Bronchial epithelial cell (primary cell): Measurements from ENCODE around the gene C19orf53. TPM values are rescaled to one million over a fixed set of nuclear protein-coding genes. Genes with fewer than 3 reads are reported as not detected.
"Not testable (repeated sequence)": the region's sequence is repeated elsewhere in the genome, so short reads cannot be mapped to it uniquely, and the experiment has no call there.

Experiments
- DNase-seq: peaks from one replicate; pipeline ENCODE4 v3.0.0-alpha.2; 2010; ENCODE audit warnings: low read depth
- FAIRE-seq: peaks from 2 replicates; lab custom pipeline; 2011; peaks lifted over from hg19 to GRCh38; lab: Jason Lieb, UNC
- H3K27me3 ChIP-seq: 2 replicates; pipeline ENCODE4 v1.5.1; 2011; ENCODE audit warnings: low read length; ENCODE audit not compliant: control insufficient read depth, insufficient read depth
- H3K36me3 ChIP-seq: 2 replicates; pipeline ENCODE4 v1.5.1; 2011; ENCODE audit warnings: low read length; ENCODE audit not compliant: control insufficient read depth, insufficient read depth
- H3K4me3 ChIP-seq: 2 replicates; pipeline ENCODE4 v1.5.1; 2011; ENCODE audit warnings: mild to moderate bottlenecking, low read depth, low read length, control low read depth
- total RNA-seq: library from RNA; depleted of rRNA; stranded (reverse); fragments of >200 nt; gene quantifications from 2 replicates; pipeline ENCODE4 v1.2.1, GENCODE V29; 2014
- TF ChIP-seq, protein P1 (sequence below): IDR thresholded peaks from 2 replicates; pipeline ENCODE4 v1.5.1; 2011; ENCODE audit warnings: mild to moderate bottlenecking, moderate library complexity, low read length, control low read depth, inconsistent platforms; ENCODE audit not compliant: insufficient read depth, severe bottlenecking

C19orf53 gene
- total RNA-seq, 1 donor from 2014 or later, result 55.5 TPM

DNA sequence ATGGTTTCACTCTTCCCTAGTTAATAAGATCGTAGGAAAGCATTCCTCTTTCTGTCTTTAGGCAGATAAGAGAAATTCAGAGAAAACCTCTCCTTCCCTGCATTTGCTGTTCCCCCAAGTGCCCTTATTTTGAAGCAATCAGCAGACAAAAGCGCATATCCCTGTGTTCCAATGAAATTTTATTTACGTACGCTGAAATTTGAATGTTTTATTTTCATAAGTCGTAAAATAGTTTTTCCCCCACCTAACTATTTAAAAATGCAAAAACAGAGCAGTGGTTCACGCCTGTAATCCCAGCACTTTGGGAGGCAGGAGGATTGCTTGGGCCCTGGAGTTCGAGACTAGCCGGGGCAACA, 27.2 kb upstream of the C19orf53 start:
- DNase-seq, result no peak
- peak overlapping the region; percentile 83 for H3K4me3 ChIP-seq
- TF ChIP-seq, protein P1, sequence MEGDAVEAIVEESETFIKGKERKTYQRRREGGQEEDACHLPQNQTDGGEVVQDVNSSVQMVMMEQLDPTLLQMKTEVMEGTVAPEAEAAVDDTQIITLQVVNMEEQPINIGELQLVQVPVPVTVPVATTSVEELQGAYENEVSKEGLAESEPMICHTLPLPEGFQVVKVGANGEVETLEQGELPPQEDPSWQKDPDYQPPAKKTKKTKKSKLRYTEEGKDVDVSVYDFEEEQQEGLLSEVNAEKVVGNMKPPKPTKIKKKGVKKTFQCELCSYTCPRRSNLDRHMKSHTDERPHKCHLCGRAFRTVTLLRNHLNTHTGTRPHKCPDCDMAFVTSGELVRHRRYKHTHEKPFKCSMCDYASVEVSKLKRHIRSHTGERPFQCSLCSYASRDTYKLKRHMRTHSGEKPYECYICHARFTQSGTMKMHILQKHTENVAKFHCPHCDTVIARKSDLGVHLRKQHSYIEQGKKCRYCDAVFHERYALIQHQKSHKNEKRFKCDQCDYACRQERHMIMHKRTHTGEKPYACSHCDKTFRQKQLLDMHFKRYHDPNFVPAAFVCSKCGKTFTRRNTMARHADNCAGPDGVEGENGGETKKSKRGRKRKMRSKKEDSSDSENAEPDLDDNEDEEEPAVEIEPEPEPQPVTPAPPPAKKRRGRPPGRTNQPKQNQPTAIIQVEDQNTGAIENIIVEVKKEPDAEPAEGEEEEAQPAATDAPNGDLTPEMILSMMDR, result no peak
- H3K27me3 ChIP-seq, result no peaks in the 10 kb centered on the region
- peaks cover 2% of the 10 kb centered on the region for H3K36me3 ChIP-seq
- FAIRE-seq, result no peak

DNA sequence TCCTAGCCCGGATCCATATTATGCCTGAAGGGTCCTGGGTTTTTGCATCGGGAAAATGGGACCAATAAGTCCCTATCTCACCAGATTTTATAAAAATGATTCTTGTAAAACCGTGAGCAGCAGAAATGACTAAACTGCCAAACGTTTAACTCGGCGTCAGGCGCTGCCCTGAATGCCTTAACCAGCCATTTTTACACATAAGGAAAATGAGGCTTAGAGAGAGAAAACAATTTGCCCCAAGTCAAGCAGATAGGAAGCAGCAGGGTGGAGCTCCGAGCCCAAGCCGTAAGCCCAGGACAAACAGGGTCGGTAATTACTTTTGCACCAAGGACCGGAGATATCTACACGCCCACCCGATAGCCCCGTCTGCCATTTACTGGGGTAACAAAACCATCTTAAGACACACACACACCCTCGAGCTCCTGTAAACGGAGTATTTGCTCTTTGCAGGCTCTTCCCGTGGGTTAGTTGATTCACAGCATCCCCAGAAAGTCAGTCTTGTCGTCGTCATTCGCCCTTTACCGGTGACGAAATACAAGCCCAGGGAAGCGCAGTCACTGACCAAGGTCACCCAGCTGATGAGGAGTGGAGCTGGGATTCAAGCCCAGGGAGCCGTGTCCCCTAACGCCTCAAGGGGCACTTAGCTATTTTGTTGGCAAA, 26.0 kb upstream of the C19orf53 start:
- no peak for FAIRE-seq
- TF ChIP-seq, protein P1, result no peak
- H3K27me3 ChIP-seq, result no peaks in the 10 kb centered on the region
- H3K36me3 ChIP-seq, result peaks cover 2% of the 10 kb centered on the region
- peak; percentile 37 for DNase-seq
- peak overlapping the region; percentile 83 for H3K4me3 ChIP-seq

DNA sequence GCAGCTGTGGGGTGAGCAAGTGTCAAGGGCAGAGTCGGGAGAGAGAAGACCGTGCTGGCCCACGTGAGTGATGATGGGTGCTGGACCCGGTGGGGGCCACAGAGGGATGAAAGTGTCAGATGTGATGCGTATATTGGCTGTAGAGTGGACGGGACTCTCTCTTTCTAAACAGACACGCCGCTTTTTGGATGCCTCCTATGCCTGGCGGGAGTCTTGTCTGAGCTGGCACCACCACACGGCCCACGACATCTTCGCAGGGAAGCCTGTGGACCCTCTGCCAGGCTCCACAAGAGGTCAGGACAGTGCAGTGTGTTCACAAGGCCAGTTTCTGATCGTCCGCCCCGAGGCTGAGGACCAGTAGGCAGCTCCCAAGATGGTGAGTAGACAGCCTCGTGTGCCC, 22.8 kb upstream of the C19orf53 start:
- FAIRE-seq (no peak), DNase-seq (no peak)
- peaks cover 14% of the 10 kb centered on the region for H3K36me3 ChIP-seq

DNA sequence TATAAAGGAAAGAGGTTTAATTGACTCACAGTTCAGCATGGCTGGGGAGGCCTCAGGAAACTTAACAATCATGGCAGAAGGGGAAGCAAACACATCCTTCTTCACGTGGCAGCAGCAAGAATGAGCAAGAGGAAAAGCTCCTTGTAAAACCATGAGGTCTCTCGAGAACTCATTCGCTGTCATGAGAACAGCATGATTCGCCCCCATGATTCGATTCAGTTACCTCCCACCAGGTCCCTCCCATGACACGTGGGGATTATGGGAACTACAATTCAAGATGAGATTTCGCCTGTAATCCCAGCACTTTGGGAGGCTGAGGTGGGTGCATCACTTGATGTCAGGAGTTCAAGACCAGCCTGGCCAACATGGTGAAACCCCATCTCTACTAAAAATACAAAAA, 20.6 kb upstream of the C19orf53 start:
- FAIRE-seq, H3K4me3 ChIP-seq, DNase-seq, H3K27me3 ChIP-seq: not testable (repeated sequence)
- peaks cover 23% of the 10 kb centered on the region for H3K36me3 ChIP-seq

More for the DNA sequence above, 22.8 kb upstream of the C19orf53 start:
- TF ChIP-seq, protein P1, result no peak
- Histone ChIP-seq H3K27me3 (no peaks in the 10 kb centered on the region), H3K4me3 (no peak overlapping the region)

DNA sequence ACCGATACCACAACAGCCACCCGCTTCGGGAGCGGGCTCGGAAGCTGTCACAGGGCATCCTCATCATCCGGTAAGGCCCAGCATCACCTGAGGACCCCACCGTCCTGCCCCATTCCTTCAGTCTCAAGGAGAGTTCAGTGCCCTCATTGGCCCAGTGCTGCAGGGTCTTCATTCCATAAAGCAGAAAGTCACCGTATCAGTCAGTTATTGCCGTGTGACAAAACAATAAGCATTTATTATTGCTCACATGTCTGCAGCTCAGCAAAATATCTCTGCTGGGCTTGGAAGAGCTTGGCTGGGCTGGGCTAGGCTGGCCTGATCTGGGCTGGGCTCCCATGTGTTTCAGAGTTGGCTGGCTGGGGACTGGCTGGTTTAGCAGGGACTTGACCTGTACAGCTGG, 18.0 kb upstream of the C19orf53 start:
- FAIRE-seq, result no peak

More for the DNA sequence above, 18.0 kb upstream of the C19orf53 start:
- DNase-seq, result no peak
- TF ChIP-seq, protein P1, result no peak
- Histone ChIP-seq H3K36me3 (peaks cover 33% of the 10 kb centered on the region), H3K27me3 (no peaks in the 10 kb centered on the region), H3K4me3 (no peak overlapping the region)
